Body of pancreas (tissue), 4 donors: ENCODE results near the gene SRRM3.

ENCODE experiments used
- POLR2A ChIP-seq, 3 donors: fragments of 450-650 bp; IDR thresholded peaks; one replicate each; pipeline ENCODE4 v1.6.1; 2016; ENCODE audit warnings: antibody characterized with exemption in 3 of 3, mild to moderate bottlenecking in 2 of 3
- TF ChIP-seq, protein P1 (sequence below), 7 experiments: fragments of 450-650 bp in 4 of 7; fragments of 200-600 bp in 3 of 7; sonication (generic) in 3 of 7; IDR thresholded peaks; one replicate each; pipeline ENCODE4 v1.5.1; 2016 to 2019; ENCODE audit warnings: antibody characterized with exemption in 7 of 7

DNA sequence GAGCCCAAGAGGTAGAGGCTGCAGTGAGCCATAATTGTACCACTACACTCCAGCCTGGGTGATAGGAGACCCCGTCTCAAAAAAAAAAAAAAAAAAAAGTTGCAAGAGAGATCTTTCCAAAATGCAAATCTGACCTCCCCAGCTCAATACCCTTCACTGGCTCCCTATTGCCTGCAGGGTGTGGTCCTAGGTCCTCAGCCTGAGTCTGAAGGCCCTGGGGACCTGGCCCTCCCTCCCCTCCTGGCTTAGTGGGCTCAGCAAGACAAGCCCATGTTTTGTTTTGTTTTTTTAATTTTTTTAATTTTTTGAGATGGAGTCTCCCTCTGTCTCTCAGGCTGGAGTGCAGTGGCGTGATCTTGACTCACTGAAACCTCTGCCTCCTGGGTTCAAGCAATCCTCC lies 20.6 kb downstream of the SRRM3 start:
- TF ChIP-seq, protein P1, sequence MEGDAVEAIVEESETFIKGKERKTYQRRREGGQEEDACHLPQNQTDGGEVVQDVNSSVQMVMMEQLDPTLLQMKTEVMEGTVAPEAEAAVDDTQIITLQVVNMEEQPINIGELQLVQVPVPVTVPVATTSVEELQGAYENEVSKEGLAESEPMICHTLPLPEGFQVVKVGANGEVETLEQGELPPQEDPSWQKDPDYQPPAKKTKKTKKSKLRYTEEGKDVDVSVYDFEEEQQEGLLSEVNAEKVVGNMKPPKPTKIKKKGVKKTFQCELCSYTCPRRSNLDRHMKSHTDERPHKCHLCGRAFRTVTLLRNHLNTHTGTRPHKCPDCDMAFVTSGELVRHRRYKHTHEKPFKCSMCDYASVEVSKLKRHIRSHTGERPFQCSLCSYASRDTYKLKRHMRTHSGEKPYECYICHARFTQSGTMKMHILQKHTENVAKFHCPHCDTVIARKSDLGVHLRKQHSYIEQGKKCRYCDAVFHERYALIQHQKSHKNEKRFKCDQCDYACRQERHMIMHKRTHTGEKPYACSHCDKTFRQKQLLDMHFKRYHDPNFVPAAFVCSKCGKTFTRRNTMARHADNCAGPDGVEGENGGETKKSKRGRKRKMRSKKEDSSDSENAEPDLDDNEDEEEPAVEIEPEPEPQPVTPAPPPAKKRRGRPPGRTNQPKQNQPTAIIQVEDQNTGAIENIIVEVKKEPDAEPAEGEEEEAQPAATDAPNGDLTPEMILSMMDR (IDR thresholded peaks at IDR 0.05): no peak
- no peak for TF ChIP-seq POLR2A (IDR thresholded peaks at IDR 0.05)
